ENCODE results near the gene VEGFC.

GRCh38 chr4:176817204-176817603, 24.5 kb upstream of the VEGFC start:
- TF ChIP-seq CTCF (conservative IDR thresholded peaks at IDR 0.05 in 1 of 2, IDR thresholded peaks at IDR 0.05 in 1 of 2; ENCODE audit: extremely low read depth in 1 of 2, insufficient read depth in 1 of 2, low read depth in 1 of 2, low read length in 2 of 2) (no peak), EZH2 (IDR thresholded peaks at IDR 0.05; ENCODE audit: borderline replicate concordance, low read length) (no peak)

Data from mammary epithelial cell (primary cell).